Astrocyte (in vitro differentiated cells and primary cell): ENCODE data around the gene PIAS1.

Source experiments
- EZH2 ChIP-seq: IDR thresholded peaks from 2 replicates; pipeline ENCODE4 v1.6.1; 2012; ENCODE audit warnings: mild to moderate bottlenecking, low read length, inconsistent platforms; ENCODE audit not compliant: insufficient read depth
- TF ChIP-seq, protein P1 (sequence below): IDR thresholded peaks from 2 replicates; pipeline ENCODE4 v1.5.1; 2011; ENCODE audit warnings: low read depth, mild to moderate bottlenecking, inconsistent platforms, low read length, moderate library complexity; ENCODE audit not compliant: insufficient read depth

DNA sequence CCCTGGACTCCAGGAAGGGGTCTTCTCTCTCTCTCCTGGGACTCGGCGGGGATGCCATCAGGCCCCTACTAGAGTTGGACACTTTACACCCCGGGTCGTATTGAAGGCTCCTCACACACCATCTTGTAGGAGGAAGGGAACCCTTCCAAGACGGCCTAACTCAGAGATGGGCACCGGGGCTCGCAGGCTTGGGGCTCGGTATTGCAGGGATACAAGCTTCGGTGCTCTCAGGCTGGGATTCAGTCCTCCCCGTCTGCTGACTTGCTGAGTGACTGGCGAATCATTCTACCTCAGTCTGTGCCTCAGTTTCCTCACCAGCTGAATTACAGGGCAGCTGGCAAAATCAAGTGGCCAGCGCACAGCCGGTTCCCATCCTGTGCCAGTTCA, 151.4 kb downstream of the PIAS1 start:
- TF ChIP-seq, protein P1, sequence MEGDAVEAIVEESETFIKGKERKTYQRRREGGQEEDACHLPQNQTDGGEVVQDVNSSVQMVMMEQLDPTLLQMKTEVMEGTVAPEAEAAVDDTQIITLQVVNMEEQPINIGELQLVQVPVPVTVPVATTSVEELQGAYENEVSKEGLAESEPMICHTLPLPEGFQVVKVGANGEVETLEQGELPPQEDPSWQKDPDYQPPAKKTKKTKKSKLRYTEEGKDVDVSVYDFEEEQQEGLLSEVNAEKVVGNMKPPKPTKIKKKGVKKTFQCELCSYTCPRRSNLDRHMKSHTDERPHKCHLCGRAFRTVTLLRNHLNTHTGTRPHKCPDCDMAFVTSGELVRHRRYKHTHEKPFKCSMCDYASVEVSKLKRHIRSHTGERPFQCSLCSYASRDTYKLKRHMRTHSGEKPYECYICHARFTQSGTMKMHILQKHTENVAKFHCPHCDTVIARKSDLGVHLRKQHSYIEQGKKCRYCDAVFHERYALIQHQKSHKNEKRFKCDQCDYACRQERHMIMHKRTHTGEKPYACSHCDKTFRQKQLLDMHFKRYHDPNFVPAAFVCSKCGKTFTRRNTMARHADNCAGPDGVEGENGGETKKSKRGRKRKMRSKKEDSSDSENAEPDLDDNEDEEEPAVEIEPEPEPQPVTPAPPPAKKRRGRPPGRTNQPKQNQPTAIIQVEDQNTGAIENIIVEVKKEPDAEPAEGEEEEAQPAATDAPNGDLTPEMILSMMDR = no peak
- TF ChIP-seq EZH2 = no peak
